Head of caudate nucleus (tissue), 42 donors: ENCODE measurements around the gene SMARCC2.
A peak's percentile ranks its signal among the peaks of the same experiment; 100 is the strongest.

Source experiments
- DNase-seq, 42 donors: peaks; one replicate each; pipeline versions ENCODE4 v3.0.0 to v3.0.0-alpha.2; 2020 to 2021; ENCODE audit warnings: mixed read lengths in 7 of 42
- intact Hi-C: fragments of 100-400 bp; cut with DNase I; formaldehyde crosslinking; loops from one replicate; pipeline ENCODE4 v1.15.0; 2022

Gene SMARCC2

GRCh38 chr12:56189099-56189917, at the start of gene SMARCC2:
Gene SMARCC2 (minus strand): TSS chr12:56189483. CDS start chr12:56189461, 22 bp downstream.
- peak; percentile 53 to 93 (median 84) for DNase-seq
- intact Hi-C loops = loop anchor here (2.0 kb wide), 1 partner anchor 63 kb away; no protein-coding TSS in a partner anchor

GRCh38 chr12:56237552-56237951, 48.3 kb upstream of the SMARCC2 start:
- no peak for DNase-seq
- intact Hi-C loops = no loop called here

- no peak for DNase-seq
- intact Hi-C loops = no loop called here
Observed at GRCh38 chr12:56236985-56237384, 47.7 kb upstream of the SMARCC2 start.

- intact Hi-C loops = no loop called here
- DNase-seq = no peak
Observed at GRCh38 chr12:56236091-56236490, 46.8 kb upstream of the SMARCC2 start.

GRCh38 chr12:56234746-56235436, 45.6 kb upstream of the SMARCC2 start:
- intact Hi-C loops = no loop called here
- DNase-seq = no peak

- intact Hi-C loops = no loop called here
- DNase-seq = no peak
Observed at GRCh38 chr12:56231184-56231582, 41.9 kb upstream of the SMARCC2 start.

GRCh38 chr12:56230432-56231183, 41.3 kb upstream of the SMARCC2 start:
- no peak for DNase-seq
- intact Hi-C loops = no loop called here

GRCh38 chr12:56229916-56230431, 40.7 kb upstream of the SMARCC2 start, which contains the start of gene SLC39A5:
Gene SLC39A5 (plus strand): TSS chr12:56230051. CDS start chr12:56231275, 1,224 bp downstream.
- DNase-seq = no peak
- intact Hi-C loops = no loop called here

GRCh38 chr12:56229082-56229481, 39.8 kb upstream of the SMARCC2 start:
- intact Hi-C loops = no loop called here
- DNase-seq = no peak

- no peak for DNase-seq
- intact Hi-C loops = loop anchor here (2.0 to 5.0 kb wide), 3 partner anchors 32 to 98 kb away; partner anchors contain the start of genes ANKRD52 and ESYT1
Observed at GRCh38 chr12:56224954-56225353, 35.7 kb upstream of the SMARCC2 start.

GRCh38 chr12:56224102-56224701, 34.9 kb upstream of the SMARCC2 start, which contains the start of gene NABP2:
Gene NABP2 (plus strand): TSS chr12:56224342. CDS start chr12:56224857, 515 bp downstream.
- intact Hi-C loops = loop anchor here (2.0 to 5.0 kb wide), 3 partner anchors 33 to 97 kb away; partner anchors contain the start of genes ANKRD52 and ESYT1

GRCh38 chr12:56223571-56224101, 34.4 kb upstream of the SMARCC2 start:
- DNase-seq = no peak
- intact Hi-C loops = loop anchor here (2.0 to 5.0 kb wide), 3 partner anchors 33 to 96 kb away; partner anchors contain the start of genes ANKRD52 and ESYT1

More at GRCh38 chr12:56224102-56224701, 34.9 kb upstream of the SMARCC2 start, which contains the start of gene NABP2:
- peak; percentile 95 to 99 (median 98) for DNase-seq

GRCh38 chr12:56222531-56222895, 33.2 kb upstream of the SMARCC2 start:
- no peak for DNase-seq
- intact Hi-C loops = loop anchor here (5.0 kb wide), 2 partner anchors 35 to 95 kb away; partner anchors contain the start of genes ANKRD52 and ESYT1

GRCh38 chr12:56221757-56222530, 32.7 kb upstream of the SMARCC2 start, which contains the start of gene RNF41:
Gene RNF41 (minus strand): TSS chr12:56221922. CDS start chr12:56214047, 7,875 bp downstream.
- DNase-seq = peak; percentile 95 to 99 (median 98)
- intact Hi-C loops = loop anchor here (5.0 kb wide), 2 partner anchors 35 to 95 kb away; partner anchors contain the start of genes ANKRD52 and ESYT1

- DNase-seq = peak in 41 of 42 donors; percentile 8 to 69 (median 44)
- intact Hi-C loops = loop anchor here (5.0 kb wide), 2 partner anchors 36 to 94 kb away; partner anchors contain the start of genes ANKRD52 and ESYT1
Observed at GRCh38 chr12:56221232-56221756, 32.0 kb upstream of the SMARCC2 start.

- intact Hi-C loops = loop anchor here (5.0 kb wide), 2 partner anchors 37 to 93 kb away; partner anchors contain the start of genes ANKRD52 and ESYT1
- DNase-seq = peak in 11 of 42 donors; percentile 5 to 56 (median 23)
Observed at GRCh38 chr12:56220611-56221231, 31.4 kb upstream of the SMARCC2 start.
